HL-60/S4 treated with retinoic acid at 250 ng/mL for 4 days and 3 days (cell line): ENCODE data around the gene TRIM54.
"Not testable (repeated sequence)": the region's sequence is repeated elsewhere in the genome, so short reads cannot be mapped to it uniquely, and the experiment has no call there.

Experiments used
- in situ Hi-C: fragments of 300-500 bp; cut with MboI; formaldehyde crosslinking; loops from 2 replicates; pipeline ENCODE4 v1.7.0; 2022; ENCODE audit warnings: low sequenced_read_pairs

Gene TRIM54

DNA sequence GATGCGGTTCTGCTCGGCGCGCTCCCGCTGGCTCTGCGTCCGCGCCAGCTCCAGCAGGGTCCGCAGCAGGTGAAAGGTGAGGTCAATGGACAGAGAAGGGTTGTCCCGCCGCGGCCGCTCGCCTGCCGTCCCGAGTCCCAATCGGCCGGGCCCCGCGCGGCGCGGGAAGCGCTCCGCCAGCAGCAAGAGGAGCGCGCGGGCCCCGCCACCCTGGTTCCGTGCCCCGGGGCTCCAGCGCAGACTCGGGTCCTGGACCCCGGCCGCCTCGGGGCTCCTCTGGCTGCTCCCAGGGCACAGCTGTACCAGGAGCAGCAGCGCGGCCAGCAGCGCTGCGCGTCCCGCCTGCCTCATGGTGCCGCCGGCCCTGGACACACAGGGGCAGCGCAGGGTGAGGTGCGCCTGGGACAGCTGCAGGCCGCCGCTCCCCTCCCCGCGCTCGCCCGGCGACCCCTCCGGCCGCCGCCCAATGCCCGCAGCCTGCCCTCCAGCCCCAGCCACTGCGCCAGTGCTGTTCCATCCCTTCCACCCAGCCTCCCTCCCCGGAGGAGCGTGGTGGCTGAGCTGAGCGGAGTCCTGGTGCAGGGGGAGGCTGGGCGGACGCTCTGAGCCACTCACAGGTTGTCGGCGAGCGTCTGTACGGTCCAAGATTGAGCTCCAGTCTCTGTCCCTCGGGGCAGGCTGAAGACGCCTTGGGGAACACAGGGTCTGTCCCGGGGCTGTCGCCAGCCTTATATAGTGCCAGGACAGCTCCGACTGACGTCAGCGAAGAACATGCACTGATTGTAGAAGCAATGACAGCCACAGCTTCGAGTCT is 25.5 kb downstream of the TRIM54 start:
- in situ Hi-C loops, result no loop called here

DNA sequence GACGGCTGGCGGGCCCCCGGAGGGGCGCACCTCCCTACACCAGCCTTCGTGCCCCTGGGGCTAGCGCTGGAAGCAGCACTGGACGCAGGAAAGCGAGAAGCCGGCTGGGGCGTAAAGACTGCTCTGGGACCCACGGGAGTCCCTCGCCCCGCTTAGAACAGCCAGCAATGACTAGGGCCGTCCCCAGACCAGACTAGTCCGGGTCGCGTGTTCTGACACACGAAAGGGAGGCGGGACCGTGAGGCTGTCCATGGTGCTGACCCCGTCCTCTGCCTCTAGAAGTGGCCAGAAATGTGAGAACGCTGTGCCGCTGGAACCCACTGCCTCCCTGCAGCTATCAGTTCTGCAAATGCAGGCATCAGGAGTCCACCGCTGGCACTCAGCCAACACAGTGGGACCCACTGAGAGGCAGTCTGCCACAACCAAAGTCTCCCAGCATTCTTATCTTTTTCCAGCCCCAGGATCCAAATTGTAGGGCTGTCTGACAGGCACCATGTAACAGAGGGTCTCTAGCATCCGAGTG is 26.2 kb downstream of the TRIM54 start, which contains the start of gene UCN:
UCN (minus strand) TSS at position 87 of the 523 bp plus-strand sequence. CDS start 550 bp downstream, outside the sequence.
- in situ Hi-C loops, result no loop called here

DNA sequence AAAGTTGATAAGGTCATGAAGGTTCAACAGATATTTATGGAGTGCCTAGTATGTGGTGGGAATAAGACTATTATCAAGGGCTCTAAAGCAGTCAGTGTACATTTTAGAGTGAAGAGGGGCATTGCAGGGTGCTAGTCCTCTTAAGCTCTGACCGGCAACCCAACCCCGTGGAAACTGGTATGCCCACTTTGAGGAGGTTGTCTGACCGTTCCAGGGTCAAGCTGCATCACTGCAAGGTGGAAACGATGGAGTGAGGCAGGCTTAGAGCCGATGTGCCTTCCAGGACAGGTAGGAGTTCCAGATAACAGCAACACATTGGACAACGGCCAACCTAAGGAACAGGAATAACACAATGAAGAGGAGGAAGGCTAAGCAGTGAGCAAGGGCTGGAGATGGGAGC is 27.4 kb downstream of the TRIM54 start:
- in situ Hi-C loops, result no loop called here

DNA sequence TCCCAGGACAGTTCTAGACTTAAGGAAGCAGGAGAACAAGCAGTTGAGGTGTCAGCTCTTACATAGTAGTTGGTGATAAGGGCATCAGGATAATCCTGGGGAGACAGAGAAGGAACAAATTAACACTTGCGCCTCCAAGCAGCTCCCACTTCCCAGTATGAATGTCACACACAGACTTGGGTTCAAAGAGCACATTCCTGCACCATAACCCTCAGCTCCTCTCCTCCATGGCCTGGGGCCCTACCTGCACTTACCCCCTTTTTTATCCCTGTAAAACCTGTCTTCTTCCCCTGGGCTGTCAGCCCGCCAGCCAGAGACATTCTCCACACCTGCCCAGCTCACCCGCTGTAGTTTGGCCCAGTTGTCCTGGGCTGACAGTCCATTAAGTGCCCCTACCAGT is 29.9 kb downstream of the TRIM54 start:
- in situ Hi-C loops, result no loop called here

DNA sequence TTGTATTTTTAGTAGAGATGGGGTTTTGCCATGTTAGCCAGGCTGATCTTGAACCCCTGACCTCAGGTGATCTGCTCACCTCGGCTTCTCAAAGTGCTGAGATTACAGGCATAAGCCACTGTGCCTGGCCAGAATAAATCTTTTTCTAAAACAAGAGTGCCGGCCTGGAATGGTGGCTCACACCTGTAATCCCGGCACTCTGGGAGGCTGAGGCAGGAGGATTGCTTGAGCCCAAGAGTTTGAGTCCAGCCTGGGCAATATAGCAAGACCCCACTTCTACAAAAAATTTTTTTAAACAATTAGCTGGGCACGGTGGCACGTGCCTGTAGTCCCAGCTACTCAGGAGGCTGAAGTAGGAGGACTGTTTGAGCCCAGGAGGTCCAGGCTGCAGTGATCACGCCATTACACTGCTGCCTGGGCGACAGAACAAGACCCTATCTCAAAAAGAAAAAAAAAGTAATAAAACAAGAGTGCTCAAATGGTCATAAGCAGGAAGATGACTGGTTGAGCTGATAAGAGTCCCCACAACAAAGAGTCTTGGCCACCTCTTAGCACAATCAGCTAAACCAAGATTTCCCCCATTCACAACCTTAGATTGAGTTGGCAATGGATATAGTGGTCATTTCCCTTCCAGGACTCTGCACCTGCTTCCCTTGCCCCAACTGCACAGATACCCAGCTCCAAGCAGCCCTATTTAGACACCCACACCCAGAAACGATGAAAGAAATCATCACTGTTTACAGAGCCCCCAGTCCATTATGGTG is 31.8 kb downstream of the TRIM54 start:
- in situ Hi-C loops, result no loop called here

DNA sequence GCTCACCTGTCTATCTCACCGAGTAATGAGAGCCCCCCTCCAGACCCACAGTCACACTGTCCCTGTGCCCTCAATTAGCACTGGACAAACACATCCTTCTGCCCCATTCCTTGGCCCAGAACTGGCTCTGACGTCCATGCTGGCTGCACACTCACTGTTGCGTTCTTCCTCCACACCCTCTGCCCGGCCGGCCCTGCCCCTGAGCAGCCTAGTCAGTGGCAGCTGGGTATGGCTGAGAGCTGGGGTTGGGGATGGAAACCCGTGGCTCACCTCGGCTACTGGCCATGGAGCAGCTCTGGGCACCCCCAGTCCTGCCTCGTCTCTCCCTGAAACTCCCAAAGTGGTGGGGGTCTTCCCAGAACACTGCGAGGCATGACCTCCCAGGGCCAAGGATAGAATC is 32.5 kb downstream of the TRIM54 start:
- in situ Hi-C loops, result no loop called here

DNA sequence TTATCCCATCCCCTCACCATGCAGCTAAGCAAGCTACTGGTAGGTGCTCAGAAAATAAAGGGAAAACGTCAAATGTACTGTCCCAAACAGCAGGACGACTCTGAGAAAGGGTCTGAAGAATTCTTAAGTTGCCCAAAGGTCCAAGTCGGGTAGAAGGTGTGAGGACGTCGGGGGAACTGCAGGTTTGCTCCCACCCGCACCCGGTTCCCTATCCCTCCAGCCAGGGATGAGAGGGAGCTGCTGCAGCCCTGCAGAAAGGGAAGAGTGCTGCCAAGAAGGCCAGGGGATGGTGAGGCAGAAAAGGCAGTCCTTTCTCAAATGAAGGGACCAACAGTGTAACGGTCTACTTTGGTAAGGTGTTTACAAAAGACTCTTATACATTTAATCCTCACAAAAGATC is 32.9 kb downstream of the TRIM54 start:
- in situ Hi-C loops, result no loop called here

DNA sequence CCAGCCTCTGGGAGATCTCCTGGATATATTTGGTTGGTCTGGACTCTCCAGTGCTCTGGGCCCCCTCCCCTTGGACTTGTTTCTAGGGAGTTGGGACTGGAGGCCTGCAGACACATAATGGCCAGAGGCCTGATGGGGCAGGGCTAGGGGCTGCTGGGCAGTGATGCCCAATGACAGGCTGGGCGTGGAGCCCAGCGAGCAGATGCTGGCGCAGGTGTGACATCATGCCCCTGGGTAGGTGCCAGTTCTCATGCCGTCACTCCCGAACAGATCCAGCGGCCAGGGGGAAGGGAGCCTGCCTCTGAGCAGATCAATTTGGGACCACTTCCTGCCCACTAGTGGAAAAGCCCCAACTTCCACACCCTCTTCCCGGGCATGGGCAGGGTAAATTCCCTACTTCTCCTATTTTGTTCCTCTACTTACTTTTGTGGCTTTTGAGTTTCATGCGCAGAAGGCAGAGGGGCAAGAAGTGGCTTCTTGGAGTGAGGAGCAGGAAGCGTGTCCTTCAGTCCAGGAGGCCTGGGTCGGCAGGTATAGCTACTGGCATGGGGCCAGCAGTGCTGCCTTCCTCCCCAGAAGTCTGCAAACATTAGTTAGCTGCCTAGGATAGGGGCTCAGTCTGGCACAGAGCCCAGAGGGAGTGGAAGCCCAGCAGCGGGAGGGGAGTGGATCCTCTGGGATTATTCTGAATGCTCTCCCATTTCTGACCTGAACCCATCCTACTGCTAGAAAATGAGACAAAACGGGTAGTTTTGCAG is 34.6 kb downstream of the TRIM54 start:
- in situ Hi-C loops, result no loop called here

DNA sequence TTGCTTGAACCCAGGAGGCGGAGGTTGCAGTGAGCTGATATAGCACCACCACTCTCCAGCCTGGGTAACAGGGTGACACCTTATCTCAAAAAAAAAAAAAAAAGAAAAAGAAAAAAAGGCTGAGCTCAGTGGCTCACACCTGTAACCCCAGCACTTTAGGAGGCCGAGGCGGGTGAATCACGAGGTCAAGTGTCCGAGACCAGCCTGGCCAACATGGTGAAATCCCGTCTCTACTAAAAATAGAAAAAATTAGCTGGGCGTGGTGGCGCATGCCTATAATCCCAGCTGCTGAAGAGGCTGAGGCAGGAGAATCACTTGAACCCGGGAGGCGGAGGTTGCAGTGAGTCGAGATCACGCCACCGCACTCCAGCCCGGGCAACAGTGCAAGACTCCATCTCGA is 37.6 kb downstream of the TRIM54 start:
- in situ Hi-C loops, result not testable (repeated sequence)

DNA sequence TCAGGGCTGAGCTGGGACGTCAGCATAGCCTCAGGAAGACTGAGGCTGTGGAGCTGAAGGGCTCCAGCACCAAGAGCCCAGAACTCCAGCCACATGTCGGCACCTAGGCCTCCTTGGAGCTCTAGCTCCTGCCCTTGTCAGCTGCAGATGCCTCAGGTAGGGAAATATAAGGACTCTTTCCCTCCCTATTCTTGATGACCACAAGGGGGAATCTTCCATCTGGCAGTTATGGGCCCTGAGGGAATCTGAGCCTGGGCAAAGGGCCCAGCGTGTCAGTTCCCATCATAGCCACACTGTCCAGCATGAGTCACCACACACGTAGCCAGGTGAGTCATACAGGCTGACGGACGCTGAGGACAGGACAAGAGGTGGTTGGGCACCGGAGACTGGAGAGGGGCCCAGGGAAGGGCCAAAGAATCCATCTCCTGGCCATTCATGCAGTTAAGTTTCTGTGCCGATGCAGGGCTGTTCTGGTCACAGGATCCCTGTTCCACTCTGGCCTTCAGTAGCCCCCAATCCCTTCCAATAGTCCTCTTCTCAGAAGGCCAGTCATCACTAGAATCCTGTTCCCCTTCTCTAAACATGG is 38.8 kb downstream of the TRIM54 start:
- in situ Hi-C loops, result no loop called here

DNA sequence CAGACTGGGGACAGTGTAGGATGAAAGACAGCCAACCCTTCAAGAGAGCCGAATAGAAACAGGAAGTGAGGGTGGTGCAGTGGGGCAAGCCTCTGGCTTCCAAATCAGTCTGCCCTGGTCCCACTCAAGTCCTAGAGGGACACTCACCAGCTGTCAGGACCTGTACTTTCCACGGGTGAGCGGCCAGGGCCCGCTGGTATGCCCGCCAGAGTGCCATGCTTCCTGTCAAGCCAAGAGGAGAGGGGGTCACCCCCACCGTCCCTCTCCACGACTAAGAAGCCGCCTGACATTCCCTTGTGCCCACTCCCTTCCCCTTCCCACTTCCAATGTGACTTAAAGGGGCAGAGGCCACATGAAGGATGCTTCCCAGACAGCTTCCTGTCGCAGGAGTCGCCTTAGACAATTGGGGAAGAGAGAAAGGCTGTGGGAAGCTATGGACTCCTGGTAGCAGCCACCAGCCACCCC is 40.1 kb downstream of the TRIM54 start:
- in situ Hi-C loops, result no loop called here

DNA sequence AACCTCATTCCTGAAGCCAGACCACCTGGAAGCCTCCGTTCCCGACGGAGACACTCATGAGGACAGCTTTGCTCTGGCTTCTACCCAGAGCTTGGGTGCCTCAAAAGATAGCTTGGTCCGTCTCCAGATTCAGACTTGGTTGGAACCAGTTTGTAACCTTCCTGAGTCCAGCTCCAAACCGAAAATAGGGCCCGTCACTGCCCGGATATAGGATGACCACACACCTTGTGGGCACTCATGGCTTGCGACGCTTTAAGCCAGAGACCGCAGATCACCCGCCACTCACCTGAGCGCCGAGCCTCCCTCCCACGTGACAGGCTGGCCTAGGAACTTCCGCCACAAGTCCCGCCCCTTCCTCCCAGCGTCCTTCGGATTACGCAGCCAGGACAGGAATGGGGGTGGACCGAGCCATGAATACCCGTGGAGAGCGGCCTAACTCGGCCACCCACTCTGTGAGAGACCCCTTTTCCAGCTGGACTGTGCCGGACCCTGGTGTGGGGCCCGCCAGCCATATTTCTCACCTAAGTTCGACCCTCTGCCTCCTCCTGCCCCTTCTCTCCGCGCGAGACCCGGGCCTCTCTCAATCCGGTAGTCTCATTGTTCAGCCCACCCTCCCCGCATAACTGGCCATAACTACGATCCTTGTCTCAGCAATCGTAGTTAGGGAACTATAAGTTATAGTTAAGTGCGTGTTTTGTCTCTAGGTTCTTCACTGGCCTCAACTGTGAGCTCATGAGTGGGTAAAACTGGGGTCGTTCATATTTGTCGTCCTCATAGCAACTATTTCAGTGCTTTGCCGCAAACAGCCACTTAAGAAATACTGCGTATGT is 40.8 kb downstream of the TRIM54 start, which contains the start of gene MPV17:
MPV17 (minus strand) TSS at position 332 of the 830 bp plus-strand sequence. CDS start 580 bp downstream, outside the sequence.
- in situ Hi-C loops, result no loop called here

DNA sequence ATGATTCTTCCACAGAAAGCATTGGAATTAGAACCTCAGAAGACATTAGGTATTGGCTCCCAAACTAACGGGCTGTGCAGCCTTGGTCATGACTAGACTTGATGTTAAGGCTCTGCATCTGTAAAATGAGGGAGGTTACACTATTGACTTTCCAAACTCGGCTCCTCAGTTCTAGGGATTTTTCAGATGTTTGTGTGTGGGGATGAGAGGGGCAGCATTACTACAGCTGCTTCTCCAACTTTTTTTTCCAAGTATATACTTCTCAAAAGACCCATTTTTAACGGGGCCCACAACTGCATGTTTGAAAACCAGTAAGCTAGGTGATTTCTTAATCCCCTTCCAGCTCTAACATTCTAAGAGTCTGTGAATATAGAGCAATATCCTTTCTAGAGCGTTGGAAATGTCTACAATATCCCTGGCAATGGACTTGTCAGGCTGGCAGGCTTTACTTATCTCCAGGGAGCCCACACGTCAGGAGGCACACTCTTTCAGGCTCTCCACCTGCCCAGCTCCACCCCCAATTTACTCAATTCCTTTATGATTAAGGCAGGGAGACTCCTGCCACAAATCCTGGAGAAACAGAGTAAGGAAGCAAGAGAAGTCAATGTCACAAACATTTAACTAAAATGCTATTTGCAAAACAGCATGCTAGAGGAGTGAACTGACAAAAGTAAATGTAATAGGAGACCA is 41.5 kb downstream of the TRIM54 start:
- in situ Hi-C loops, result no loop called here

DNA sequence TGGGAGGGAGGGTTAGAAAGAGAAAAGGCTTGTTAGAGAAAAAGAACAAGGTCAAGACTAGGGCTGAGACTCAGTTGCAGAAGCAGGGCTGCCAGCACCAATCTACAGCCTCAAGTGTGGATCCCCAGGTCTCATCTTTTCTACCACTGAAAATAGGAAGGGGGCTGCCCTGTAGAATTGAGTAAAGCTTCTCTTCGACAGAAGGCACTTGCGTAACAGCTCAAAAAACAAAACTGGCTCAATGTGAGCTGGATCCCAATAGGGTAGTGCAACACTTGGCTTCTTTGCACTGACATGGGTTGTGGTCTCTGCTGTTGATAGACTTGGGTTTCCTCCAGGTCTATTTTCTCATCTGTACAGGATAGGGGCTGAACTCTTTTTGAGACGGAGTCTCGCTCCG is 42.5 kb downstream of the TRIM54 start:
- in situ Hi-C loops, result no loop called here

DNA sequence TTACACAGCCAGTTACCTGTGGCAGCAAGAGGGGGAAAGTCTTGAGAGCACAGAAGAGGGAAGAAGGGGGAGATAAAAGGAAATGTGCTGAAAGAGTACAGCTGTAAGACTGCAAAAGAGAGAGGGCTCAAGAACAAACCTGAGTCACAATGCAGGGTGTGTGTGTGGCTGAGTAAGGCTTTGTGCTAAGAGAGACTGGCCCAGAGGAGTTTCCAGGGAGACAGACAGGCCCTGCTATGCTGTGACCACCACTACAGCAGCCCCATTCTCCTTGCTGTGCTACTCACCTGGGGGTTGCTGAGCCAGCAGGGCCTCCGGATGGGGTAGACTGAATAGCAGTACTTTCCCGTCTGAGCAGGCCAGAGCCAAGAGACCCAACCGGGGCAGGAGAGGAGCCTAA is 53.1 kb downstream of the TRIM54 start:
- in situ Hi-C loops, result no loop called here

DNA sequence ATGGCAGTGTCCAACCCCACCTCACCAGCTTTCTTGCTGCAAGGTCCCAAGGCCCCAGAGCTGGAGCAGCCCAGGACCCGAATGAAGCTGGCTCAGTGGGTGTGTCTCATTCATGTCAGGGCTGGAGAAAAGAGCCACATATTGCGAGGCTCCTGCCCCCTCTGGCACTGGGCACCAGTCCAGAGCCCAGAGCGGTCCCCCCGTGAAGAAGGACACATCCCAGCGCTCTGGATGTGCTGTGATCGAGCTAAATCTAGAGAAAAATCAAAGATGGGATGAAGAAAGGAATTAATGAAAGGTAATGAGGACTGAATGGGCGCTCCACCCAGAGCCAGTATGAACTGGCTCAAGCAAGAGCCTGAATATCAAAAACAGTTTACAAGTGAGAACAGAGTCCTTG is 53.9 kb downstream of the TRIM54 start:
- in situ Hi-C loops, result no loop called here

DNA sequence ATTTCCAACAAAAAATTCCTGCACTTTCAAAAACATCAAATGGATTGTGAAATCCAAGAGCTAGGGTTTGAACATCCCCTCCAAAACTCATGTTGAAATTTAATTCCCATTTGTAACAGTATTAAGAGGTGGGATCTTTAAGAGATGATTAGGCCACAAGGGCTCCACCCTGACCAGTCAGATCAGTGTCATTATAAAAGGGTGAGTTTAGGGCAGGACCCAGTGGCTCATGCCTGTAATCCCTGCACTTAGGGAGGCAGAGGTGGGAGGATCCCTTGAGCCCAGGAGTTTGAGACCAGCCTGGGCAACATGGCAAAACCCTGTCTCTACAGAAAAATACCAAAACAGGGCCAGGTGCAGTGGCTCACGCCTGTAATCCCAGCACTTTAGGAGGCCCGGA is 65.4 kb downstream of the TRIM54 start:
- in situ Hi-C loops, result no loop called here

DNA sequence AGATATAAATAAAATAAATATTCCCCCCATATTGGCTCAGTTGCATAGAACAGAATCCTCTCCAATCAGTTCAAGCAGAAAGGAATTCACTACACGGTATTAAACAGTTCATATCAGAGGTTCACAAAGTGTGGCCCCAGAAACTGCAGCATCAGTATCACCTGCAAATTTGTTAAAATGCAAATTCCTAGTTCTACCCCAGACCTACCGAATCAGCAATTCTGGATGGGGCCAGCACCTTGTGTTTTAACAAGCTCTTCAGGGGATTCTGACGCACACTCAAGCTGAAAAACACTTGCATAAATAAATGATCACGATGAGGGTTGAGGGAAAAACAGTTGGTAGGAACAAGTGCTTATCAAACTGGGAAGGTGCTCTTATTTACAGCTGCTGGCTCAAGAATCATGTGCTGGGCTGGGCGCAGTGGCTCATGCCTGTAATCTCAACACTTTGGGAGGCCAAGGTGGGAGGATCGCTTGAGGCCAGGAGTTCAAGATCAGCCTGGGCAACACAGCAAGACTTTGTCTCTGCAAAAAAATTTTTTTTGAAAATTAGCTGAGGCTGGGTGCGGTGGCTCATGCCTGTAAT is 68.0 kb downstream of the TRIM54 start:
- in situ Hi-C loops, result no loop called here
